ENCODE measurements around the gene SNAP29. TPM values are rescaled to one million over a fixed set of nuclear protein-coding genes. Genes with fewer than 3 reads are reported as not detected.

The SNAP29 gene
- total and polyA plus RNA-seq, 4 donors, result 10.5 to 26.2 (median 16.3) TPM

DNA sequence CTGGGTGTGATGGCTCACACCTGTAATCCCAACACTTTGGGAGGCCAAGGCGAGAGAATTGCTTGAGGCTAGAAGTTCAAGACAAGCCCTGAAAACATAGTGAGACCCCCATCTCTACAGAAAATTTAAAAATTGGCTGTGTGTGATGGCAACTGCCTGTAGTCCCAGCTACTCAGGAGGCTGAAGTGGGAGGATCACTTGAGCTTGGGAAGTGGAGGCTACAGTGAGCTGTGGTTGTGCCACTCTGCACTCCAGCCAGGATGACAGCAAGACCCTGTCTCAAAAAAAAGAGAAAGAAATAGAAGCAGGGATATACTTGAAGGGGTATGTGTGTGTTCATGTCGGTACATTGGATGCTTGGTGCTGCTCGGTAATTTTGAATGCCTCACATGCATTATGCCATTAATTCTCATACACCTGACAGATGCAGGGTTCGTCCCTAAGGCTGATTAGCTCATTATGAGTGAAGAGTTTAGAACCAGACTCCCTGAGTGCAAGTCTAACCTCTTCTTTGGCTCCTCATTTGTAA lies 72.4 kb downstream of the SNAP29 start:
- 96% methylated on average over 4 of the region's 4 CpGs for WGBS
- peaks cover 0 to 7% (median 3%) of the 10 kb centered on the region in 4 donors for H3K36me3 ChIP-seq (ENCODE audit: control insufficient read depth in 4 of 4, insufficient read depth in 3 of 4, low read depth in 1 of 4, low read length in 3 of 4)
- TF ChIP-seq RAD21 (IDR thresholded peaks at IDR 0.05) (no peak), TAF1 (conservative IDR thresholded peaks at IDR 0.05) (no peak), ATF3 (IDR thresholded peaks at IDR 0.05) (no peak), EGR1 (IDR thresholded peaks at IDR 0.05; ENCODE audit: low read depth in 2 of 2) (no peak), FOXA1 (IDR thresholded peaks at IDR 0.05) (no peak), HNF4G (IDR thresholded peaks at IDR 0.05) (no peak), JUND (IDR thresholded peaks at IDR 0.05) (no peak), SP1 (IDR thresholded peaks at IDR 0.05) (no peak), YY1 (IDR thresholded peaks at IDR 0.05) (no peak), GABPA (IDR thresholded peaks at IDR 0.05 in 1 of 2, conservative IDR thresholded peaks at IDR 0.05 in 1 of 2) (no peak)
- TF ChIP-seq, protein P1, sequence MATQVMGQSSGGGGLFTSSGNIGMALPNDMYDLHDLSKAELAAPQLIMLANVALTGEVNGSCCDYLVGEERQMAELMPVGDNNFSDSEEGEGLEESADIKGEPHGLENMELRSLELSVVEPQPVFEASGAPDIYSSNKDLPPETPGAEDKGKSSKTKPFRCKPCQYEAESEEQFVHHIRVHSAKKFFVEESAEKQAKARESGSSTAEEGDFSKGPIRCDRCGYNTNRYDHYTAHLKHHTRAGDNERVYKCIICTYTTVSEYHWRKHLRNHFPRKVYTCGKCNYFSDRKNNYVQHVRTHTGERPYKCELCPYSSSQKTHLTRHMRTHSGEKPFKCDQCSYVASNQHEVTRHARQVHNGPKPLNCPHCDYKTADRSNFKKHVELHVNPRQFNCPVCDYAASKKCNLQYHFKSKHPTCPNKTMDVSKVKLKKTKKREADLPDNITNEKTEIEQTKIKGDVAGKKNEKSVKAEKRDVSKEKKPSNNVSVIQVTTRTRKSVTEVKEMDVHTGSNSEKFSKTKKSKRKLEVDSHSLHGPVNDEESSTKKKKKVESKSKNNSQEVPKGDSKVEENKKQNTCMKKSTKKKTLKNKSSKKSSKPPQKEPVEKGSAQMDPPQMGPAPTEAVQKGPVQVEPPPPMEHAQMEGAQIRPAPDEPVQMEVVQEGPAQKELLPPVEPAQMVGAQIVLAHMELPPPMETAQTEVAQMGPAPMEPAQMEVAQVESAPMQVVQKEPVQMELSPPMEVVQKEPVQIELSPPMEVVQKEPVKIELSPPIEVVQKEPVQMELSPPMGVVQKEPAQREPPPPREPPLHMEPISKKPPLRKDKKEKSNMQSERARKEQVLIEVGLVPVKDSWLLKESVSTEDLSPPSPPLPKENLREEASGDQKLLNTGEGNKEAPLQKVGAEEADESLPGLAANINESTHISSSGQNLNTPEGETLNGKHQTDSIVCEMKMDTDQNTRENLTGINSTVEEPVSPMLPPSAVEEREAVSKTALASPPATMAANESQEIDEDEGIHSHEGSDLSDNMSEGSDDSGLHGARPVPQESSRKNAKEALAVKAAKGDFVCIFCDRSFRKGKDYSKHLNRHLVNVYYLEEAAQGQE (IDR thresholded peaks at IDR 0.05), result no peak
- TF ChIP-seq, protein P2, sequence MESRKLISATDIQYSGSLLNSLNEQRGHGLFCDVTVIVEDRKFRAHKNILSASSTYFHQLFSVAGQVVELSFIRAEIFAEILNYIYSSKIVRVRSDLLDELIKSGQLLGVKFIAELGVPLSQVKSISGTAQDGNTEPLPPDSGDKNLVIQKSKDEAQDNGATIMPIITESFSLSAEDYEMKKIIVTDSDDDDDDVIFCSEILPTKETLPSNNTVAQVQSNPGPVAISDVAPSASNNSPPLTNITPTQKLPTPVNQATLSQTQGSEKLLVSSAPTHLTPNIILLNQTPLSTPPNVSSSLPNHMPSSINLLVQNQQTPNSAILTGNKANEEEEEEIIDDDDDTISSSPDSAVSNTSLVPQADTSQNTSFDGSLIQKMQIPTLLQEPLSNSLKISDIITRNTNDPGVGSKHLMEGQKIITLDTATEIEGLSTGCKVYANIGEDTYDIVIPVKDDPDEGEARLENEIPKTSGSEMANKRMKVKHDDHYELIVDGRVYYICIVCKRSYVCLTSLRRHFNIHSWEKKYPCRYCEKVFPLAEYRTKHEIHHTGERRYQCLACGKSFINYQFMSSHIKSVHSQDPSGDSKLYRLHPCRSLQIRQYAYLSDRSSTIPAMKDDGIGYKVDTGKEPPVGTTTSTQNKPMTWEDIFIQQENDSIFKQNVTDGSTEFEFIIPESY (IDR thresholded peaks at IDR 0.05), result no peak

GRCh38 chr22:20933910-20934309 lies 75.1 kb downstream of the SNAP29 start:
- peaks cover 8 to 32% (median 29%) of the 10 kb centered on the region in 4 donors for H3K4me1 ChIP-seq (ENCODE audit: control insufficient read depth in 4 of 4, insufficient read depth in 4 of 4, low read length in 3 of 4)
- WGBS, result 97% methylated on average over 7 of the region's 7 CpGs
- H3K4me3 ChIP-seq (ENCODE audit: low read depth in 1 of 3, low read length in 3 of 3), result no peak overlapping the region
- DNase-seq (ENCODE audit: low spot score), result no peak
- H3K9me3 ChIP-seq (ENCODE audit: control insufficient read depth in 4 of 4, low read length in 3 of 4), result no peaks in the 10 kb centered on the region
- no peak overlapping the region for H3K27ac ChIP-seq (ENCODE audit: low read depth in 1 of 2, low read length in 2 of 2)
- no peak overlapping the region for H3K9ac ChIP-seq (ENCODE audit: low read depth in 1 of 2, low read length in 2 of 2)
- no peak for TF ChIP-seq NR2F2 (IDR thresholded peaks at IDR 0.05)
- TF ChIP-seq, protein P2 (IDR thresholded peaks at IDR 0.05), result no peak
- TF ChIP-seq JUND (IDR thresholded peaks at IDR 0.05), result no peak
- no peak for TF ChIP-seq FOXA1 (IDR thresholded peaks at IDR 0.05)
- no peak for TF ChIP-seq CTCF (IDR thresholded peaks at IDR 0.05; ENCODE audit: low read depth, low read length, missing input control)
- TF ChIP-seq, protein P3, sequence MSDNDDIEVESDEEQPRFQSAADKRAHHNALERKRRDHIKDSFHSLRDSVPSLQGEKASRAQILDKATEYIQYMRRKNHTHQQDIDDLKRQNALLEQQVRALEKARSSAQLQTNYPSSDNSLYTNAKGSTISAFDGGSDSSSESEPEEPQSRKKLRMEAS (IDR thresholded peaks at IDR 0.05), result no peak
- no peak for TF ChIP-seq GABPA (IDR thresholded peaks at IDR 0.05 in 1 of 2, conservative IDR thresholded peaks at IDR 0.05 in 1 of 2)
- TF ChIP-seq, protein P1 (IDR thresholded peaks at IDR 0.05), result no peak
- no peak for TF ChIP-seq TAF1 (conservative IDR thresholded peaks at IDR 0.05)
- peaks cover 2 to 7% (median 3%) of the 10 kb centered on the region in 4 donors for H3K36me3 ChIP-seq (ENCODE audit: control insufficient read depth in 4 of 4, insufficient read depth in 3 of 4, low read depth in 1 of 4, low read length in 3 of 4)
- H3K27me3 ChIP-seq (ENCODE audit: control insufficient read depth in 4 of 4, insufficient read depth in 4 of 4, low read length in 3 of 4), result no peaks in the 10 kb centered on the region

More for the DNA sequence above, 72.4 kb downstream of the SNAP29 start:
- DNase-seq (ENCODE audit: low spot score), result no peak
- H3K4me1 ChIP-seq (ENCODE audit: control insufficient read depth in 4 of 4, insufficient read depth in 4 of 4, low read length in 3 of 4), result peaks cover 5 to 14% (median 7%) of the 10 kb centered on the region in 4 donors
- no peak overlapping the region for H3K27ac ChIP-seq (ENCODE audit: low read depth in 1 of 2, low read length in 2 of 2)
- no peak overlapping the region for H3K9ac ChIP-seq (ENCODE audit: low read depth in 1 of 2, low read length in 2 of 2)
- no peaks in the 10 kb centered on the region for H3K9me3 ChIP-seq (ENCODE audit: control insufficient read depth in 4 of 4, low read length in 3 of 4)
- no peak overlapping the region for H3K4me3 ChIP-seq (ENCODE audit: low read depth in 1 of 3, low read length in 3 of 3)
- H3K27me3 ChIP-seq (ENCODE audit: control insufficient read depth in 4 of 4, insufficient read depth in 4 of 4, low read length in 3 of 4), result no peaks in the 10 kb centered on the region

Measured in liver (tissue), 9 donors.